Right lobe of liver (tissue), 4 donors: ENCODE data around the gene POLR1G.

Experiments
- CTCF ChIP-seq, 4 donors: fragments of 200-600 bp in 3 of 4; fragments of 450-650 bp in 1 of 4; IDR thresholded peaks; one replicate each; pipeline versions ENCODE4 v1.5.1 to v1.8.0; 2016 to 2022; ENCODE audit warnings: antibody characterized with exemption in 4 of 4, mild to moderate bottlenecking in 2 of 4
- POLR2A ChIP-seq: fragments of 450-650 bp; IDR thresholded peaks from one replicate; pipeline ENCODE4 v1.6.1; 2017; ENCODE audit warnings: antibody characterized with exemption, mild to moderate bottlenecking
- donor health status: DM: no; HTN: no; CAD: no.
- donor health status: DM: no; HTN: no; CAD: no.
- donor health status: DM: no; HTN: yes; CAD: no.

- TF ChIP-seq CTCF (IDR thresholded peaks at IDR 0.05): no peak
- TF ChIP-seq POLR2A: no peak
Observed at GRCh38 chr19:45421947-45422498, 15.6 kb downstream of the POLR1G start.
